ENCODE results near the gene MT1G. TPM values are rescaled to one million over a fixed set of nuclear protein-coding genes. Genes with fewer than 3 reads are reported as not detected.

The MT1G gene
- total and polyA plus RNA-seq, 4 donors = 152 to 9,444 (median 3,398) TPM

- no peak for TF ChIP-seq NR2F2 (IDR thresholded peaks at IDR 0.05)
- no peak for TF ChIP-seq CTCF (IDR thresholded peaks at IDR 0.05; ENCODE audit: low read depth, low read length, missing input control)
- no peak for TF ChIP-seq YY1 (IDR thresholded peaks at IDR 0.05)
- TF ChIP-seq TAF1 (conservative IDR thresholded peaks at IDR 0.05) = no peak
- no peak for TF ChIP-seq FOXA2 (IDR thresholded peaks at IDR 0.05)
- no peak for TF ChIP-seq EGR1 (IDR thresholded peaks at IDR 0.05; ENCODE audit: low read depth in 2 of 2)
- TF ChIP-seq, protein P1, sequence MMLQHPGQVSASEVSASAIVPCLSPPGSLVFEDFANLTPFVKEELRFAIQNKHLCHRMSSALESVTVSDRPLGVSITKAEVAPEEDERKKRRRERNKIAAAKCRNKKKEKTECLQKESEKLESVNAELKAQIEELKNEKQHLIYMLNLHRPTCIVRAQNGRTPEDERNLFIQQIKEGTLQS (IDR thresholded peaks at IDR 0.05) = no peak
- no peak for TF ChIP-seq REST (IDR thresholded peaks at IDR 0.05)
- TF ChIP-seq GABPA (IDR thresholded peaks at IDR 0.05 in 1 of 2, conservative IDR thresholded peaks at IDR 0.05 in 1 of 2) = no peak
- TF ChIP-seq HNF4A (conservative IDR thresholded peaks at IDR 0.05) = no peak
- TF ChIP-seq RXRA (IDR thresholded peaks at IDR 0.05) = no peak
- TF ChIP-seq RAD21 (IDR thresholded peaks at IDR 0.05) = no peak
- TF ChIP-seq MAX (IDR thresholded peaks at IDR 0.05) = no peak
- TF ChIP-seq JUND (IDR thresholded peaks at IDR 0.05) = no peak
- Histone ChIP-seq H3K27ac (ENCODE audit: low read depth in 1 of 2, low read length in 2 of 2) (no peak overlapping the region), H3K9me3 (ENCODE audit: control insufficient read depth in 4 of 4, low read length in 3 of 4) (no peaks in the 10 kb centered on the region), H3K36me3 (ENCODE audit: control insufficient read depth in 4 of 4, insufficient read depth in 3 of 4, low read depth in 1 of 4, low read length in 3 of 4) (no peaks in the 10 kb centered on the region), H3K9ac (ENCODE audit: low read depth in 1 of 2, low read length in 2 of 2) (no peak overlapping the region), H3K4me1 (ENCODE audit: control insufficient read depth in 4 of 4, insufficient read depth in 4 of 4, low read length in 3 of 4) (peaks cover 0 to 6% (median 0%) of the 10 kb centered on the region in 4 donors), H3K27me3 (ENCODE audit: control insufficient read depth in 4 of 4, insufficient read depth in 4 of 4, low read length in 3 of 4) (no peaks in the 10 kb centered on the region), H3K4me3 (ENCODE audit: low read depth in 1 of 3, low read length in 3 of 3) (no peak overlapping the region)
- 92% methylated on average over 7 of the region's 7 CpGs for WGBS
- DNase-seq (ENCODE audit: low spot score) = no peak
These were observed 33.7 kb upstream of the MT1G start for GRCh38 chr16:56701534-56701933.

- Histone ChIP-seq H3K9me3 (ENCODE audit: control insufficient read depth in 4 of 4, low read length in 3 of 4) (no peaks in the 10 kb centered on the region), H3K27ac (ENCODE audit: low read depth in 1 of 2, low read length in 2 of 2) (no peak overlapping the region), H3K4me3 (ENCODE audit: low read depth in 1 of 3, low read length in 3 of 3) (no peak overlapping the region), H3K4me1 (ENCODE audit: control insufficient read depth in 4 of 4, insufficient read depth in 4 of 4, low read length in 3 of 4) (peaks cover 0 to 6% (median 0%) of the 10 kb centered on the region in 4 donors), H3K9ac (ENCODE audit: low read depth in 1 of 2, low read length in 2 of 2) (no peak overlapping the region), H3K36me3 (ENCODE audit: control insufficient read depth in 4 of 4, insufficient read depth in 3 of 4, low read depth in 1 of 4, low read length in 3 of 4) (no peaks in the 10 kb centered on the region), H3K27me3 (ENCODE audit: control insufficient read depth in 4 of 4, insufficient read depth in 4 of 4, low read length in 3 of 4) (no peaks in the 10 kb centered on the region)
- WGBS = 97% methylated on average over 1 of the region's 1 CpG
- no peak for DNase-seq (ENCODE audit: low spot score)
- TF ChIP-seq CTCF (IDR thresholded peaks at IDR 0.05; ENCODE audit: low read depth, low read length, missing input control) = no peak
- TF ChIP-seq HNF4A (conservative IDR thresholded peaks at IDR 0.05) = no peak
- TF ChIP-seq REST (IDR thresholded peaks at IDR 0.05) = no peak
- TF ChIP-seq, protein P2, sequence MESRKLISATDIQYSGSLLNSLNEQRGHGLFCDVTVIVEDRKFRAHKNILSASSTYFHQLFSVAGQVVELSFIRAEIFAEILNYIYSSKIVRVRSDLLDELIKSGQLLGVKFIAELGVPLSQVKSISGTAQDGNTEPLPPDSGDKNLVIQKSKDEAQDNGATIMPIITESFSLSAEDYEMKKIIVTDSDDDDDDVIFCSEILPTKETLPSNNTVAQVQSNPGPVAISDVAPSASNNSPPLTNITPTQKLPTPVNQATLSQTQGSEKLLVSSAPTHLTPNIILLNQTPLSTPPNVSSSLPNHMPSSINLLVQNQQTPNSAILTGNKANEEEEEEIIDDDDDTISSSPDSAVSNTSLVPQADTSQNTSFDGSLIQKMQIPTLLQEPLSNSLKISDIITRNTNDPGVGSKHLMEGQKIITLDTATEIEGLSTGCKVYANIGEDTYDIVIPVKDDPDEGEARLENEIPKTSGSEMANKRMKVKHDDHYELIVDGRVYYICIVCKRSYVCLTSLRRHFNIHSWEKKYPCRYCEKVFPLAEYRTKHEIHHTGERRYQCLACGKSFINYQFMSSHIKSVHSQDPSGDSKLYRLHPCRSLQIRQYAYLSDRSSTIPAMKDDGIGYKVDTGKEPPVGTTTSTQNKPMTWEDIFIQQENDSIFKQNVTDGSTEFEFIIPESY (IDR thresholded peaks at IDR 0.05) = no peak
- TF ChIP-seq TAF1 (conservative IDR thresholded peaks at IDR 0.05) = no peak
- TF ChIP-seq FOXA1 (IDR thresholded peaks at IDR 0.05) = no peak
- TF ChIP-seq GABPA (IDR thresholded peaks at IDR 0.05 in 1 of 2, conservative IDR thresholded peaks at IDR 0.05 in 1 of 2) = no peak
- TF ChIP-seq YY1 (IDR thresholded peaks at IDR 0.05) = no peak
- no peak for TF ChIP-seq MAX (IDR thresholded peaks at IDR 0.05)
- no peak for TF ChIP-seq HNF4G (IDR thresholded peaks at IDR 0.05)
- TF ChIP-seq EGR1 (IDR thresholded peaks at IDR 0.05; ENCODE audit: low read depth in 2 of 2) = no peak
- TF ChIP-seq RXRA (IDR thresholded peaks at IDR 0.05) = no peak
- TF ChIP-seq NR2F2 (IDR thresholded peaks at IDR 0.05) = no peak
These were observed 32.8 kb upstream of the MT1G start for GRCh38 chr16:56700631-56701030.

Data from liver (tissue), 9 donors.